ENCODE data around the gene ZNF586. TPM values are rescaled to one million over a fixed set of nuclear protein-coding genes. Genes with fewer than 3 reads are reported as not detected.
A peak's percentile ranks its signal among the peaks of the same experiment; 100 is the strongest.
"Not testable (repeated sequence)": the region's sequence is repeated elsewhere in the genome, so short reads cannot be mapped to it uniquely, and the experiment has no call there.

ZNF586 gene
- total RNA-seq, 4 donors from 2014 or later: 14.2 to 39.6 (median 23.8) TPM

GRCh38 chr19:57812226-57812625 is 42.8 kb downstream of the ZNF586 start:
- TF ChIP-seq POLR2A (IDR thresholded peaks at IDR 0.05): no peak
- TF ChIP-seq CTCF (IDR thresholded peaks at IDR 0.05): no peak
- Histone ChIP-seq H3K4me1 (peaks cover 0 to 32% (median 5%) of the 10 kb centered on the region in 4 donors), H3K4me3 (no peak overlapping the region), H3K27me3 (no peaks in the 10 kb centered on the region), H3K9me3 (no peaks in the 10 kb centered on the region), H3K36me3 (peaks cover 0 to 34% (median 0%) of the 10 kb centered on the region in 3 donors), H3K27ac (peak overlapping the region in 1 of 4 donors; percentile 8)
- no peak for DNase-seq

GRCh38 chr19:57812975-57813820 is 43.7 kb downstream of the ZNF586 start:
- Histone ChIP-seq H3K36me3 (peaks cover 0 to 24% (median 0%) of the 10 kb centered on the region in 3 donors), H3K27ac (peak overlapping the region in 3 of 4 donors; percentile 8 to 93 (median 83)), H3K4me3 (peak overlapping the region in 2 of 4 donors; percentile 79 to 100), H3K4me1 (peaks cover 0 to 32% (median 5%) of the 10 kb centered on the region in 4 donors)
- H3K27me3 ChIP-seq, DNase-seq, H3K9me3 ChIP-seq: not testable (repeated sequence)

- TF ChIP-seq POLR2A (IDR thresholded peaks at IDR 0.05) (no peak), CTCF (IDR thresholded peaks at IDR 0.05) (no peak)
- peaks cover 0 to 20% (median 0%) of the 10 kb centered on the region in 3 donors for H3K36me3 ChIP-seq
- no peak for DNase-seq
- peak overlapping the region; percentile 80 to 93 (median 84) for H3K27ac ChIP-seq
- H3K4me3 ChIP-seq: peak overlapping the region; percentile 66 to 100 (median 82)
- no peaks in the 10 kb centered on the region for H3K27me3 ChIP-seq
- no peaks in the 10 kb centered on the region for H3K9me3 ChIP-seq
- H3K4me1 ChIP-seq: peaks cover 0 to 32% (median 5%) of the 10 kb centered on the region in 4 donors
These were observed 44.5 kb downstream of the ZNF586 start for GRCh38 chr19:57813919-57814504.

- TF ChIP-seq POLR2A (IDR thresholded peaks at IDR 0.05) (peak; percentile 86 to 96), CTCF (IDR thresholded peaks at IDR 0.05) (no peak)
- H3K4me1 ChIP-seq: peaks cover 0 to 30% (median 5%) of the 10 kb centered on the region in 4 donors
These were observed 45.2 kb downstream of the ZNF586 start, which contains the start of gene ZNF552 for GRCh38 chr19:57814505-57815246. Gene ZNF552, minus strand, starts transcription at chr19:57814913. Its CDS starts 170 bp downstream, at chr19:57814743.

GRCh38 chr19:57815247-57816075 is 46.0 kb downstream of the ZNF586 start:
- peak overlapping the region; percentile 80 to 93 (median 84) for H3K27ac ChIP-seq
- H3K4me1 ChIP-seq: peaks cover 0 to 27% (median 7%) of the 10 kb centered on the region in 4 donors
- H3K4me3 ChIP-seq: peak overlapping the region; percentile 66 to 100 (median 82)
- no peaks in the 10 kb centered on the region for H3K27me3 ChIP-seq
- DNase-seq: no peak
- peaks cover 0 to 5% (median 0%) of the 10 kb centered on the region in 3 donors for H3K36me3 ChIP-seq
- TF ChIP-seq POLR2A (IDR thresholded peaks at IDR 0.05) (no peak), CTCF (IDR thresholded peaks at IDR 0.05) (no peak)
- H3K9me3 ChIP-seq: no peaks in the 10 kb centered on the region

More at GRCh38 chr19:57814505-57815246, 45.2 kb downstream of the ZNF586 start, which contains the start of gene ZNF552:
- Histone ChIP-seq H3K27me3 (no peaks in the 10 kb centered on the region), H3K9me3 (no peaks in the 10 kb centered on the region), H3K36me3 (peaks cover 0 to 13% (median 0%) of the 10 kb centered on the region in 3 donors), H3K27ac (peak within 1 kb of the TSS; percentile 80 to 93 (median 84)), H3K4me3 (peak within 1 kb of the TSS; percentile 66 to 100 (median 82))
- peak; percentile 83 to 94 (median 88) for DNase-seq
